Chondrocyte (in vitro differentiated cells): Measurements from ENCODE around the gene SH3RF1. TPM values are rescaled to one million over a fixed set of nuclear protein-coding genes. Genes with fewer than 3 reads are reported as not detected.

Experiments used
- DNase-seq: peaks from one replicate; pipeline ENCODE4 v3.0.0; 2021; ENCODE audit warnings: mixed read lengths, low spot score
- H3K27ac Mint-ChIP-seq: one replicate; pipeline ENCODE4 v1.8.0; 2021; ENCODE audit warnings: mild to moderate bottlenecking, moderate library complexity, mixed read lengths; ENCODE audit not compliant: unreplicated experiment
- H3K27me3 Mint-ChIP-seq: 2 replicates; pipeline ENCODE4 v1.8.0; 2021; ENCODE audit warnings: low read depth, mixed read lengths
- H3K36me3 Mint-ChIP-seq: 2 replicates; pipeline ENCODE4 v1.8.0; 2021; ENCODE audit warnings: low read depth, mixed read lengths
- H3K4me1 Mint-ChIP-seq: 2 replicates; pipeline ENCODE4 v1.8.0; 2021; ENCODE audit warnings: low read depth, mild to moderate bottlenecking, mixed read lengths
- H3K4me3 Mint-ChIP-seq: one replicate; pipeline ENCODE4 v1.8.0; 2021; ENCODE audit warnings: mild to moderate bottlenecking, moderate library complexity, mixed read lengths; ENCODE audit not compliant: unreplicated experiment
- H3K9me3 Mint-ChIP-seq: 2 replicates; pipeline ENCODE4 v1.8.0; 2021; ENCODE audit warnings: low read depth, mixed read lengths
- CTCF ChIP-seq: fragments of 200-600 bp; sonication (generic); IDR thresholded peaks from 2 replicates; pipeline ENCODE4 v1.5.0; 2021; ENCODE audit warnings: antibody characterized with exemption, mild to moderate bottlenecking, moderate library complexity
- total RNA-seq: library from RNA; stranded (reverse); gene quantifications from 3 replicates; pipeline ENCODE4 v1.2.1, GENCODE V29; 2021

Gene SH3RF1
- total RNA-seq, 1 donor from 2014 or later, result 25.2 TPM

GRCh38 chr4:169153481-169154087 lies 117.2 kb downstream of the SH3RF1 start:
- no peak overlapping the region for H3K27ac Mint-ChIP-seq
- DNase-seq, result no peak
- peaks cover 45% of the 10 kb centered on the region for H3K4me1 Mint-ChIP-seq
- no peaks in the 10 kb centered on the region for H3K9me3 Mint-ChIP-seq
- H3K4me3 Mint-ChIP-seq, result no peak overlapping the region
- peaks cover 13% of the 10 kb centered on the region for H3K36me3 Mint-ChIP-seq
- TF ChIP-seq CTCF, result no peak
- H3K27me3 Mint-ChIP-seq, result no peaks in the 10 kb centered on the region

- peaks cover 39% of the 10 kb centered on the region for H3K4me1 Mint-ChIP-seq
- no peak overlapping the region for H3K4me3 Mint-ChIP-seq
- H3K9me3 Mint-ChIP-seq, result no peaks in the 10 kb centered on the region
- H3K27me3 Mint-ChIP-seq, result no peaks in the 10 kb centered on the region
- H3K27ac Mint-ChIP-seq, result no peak overlapping the region
- H3K36me3 Mint-ChIP-seq, result peaks cover 13% of the 10 kb centered on the region
- peak; percentile 36 for TF ChIP-seq CTCF
- DNase-seq, result no peak
Measured at GRCh38 chr4:169152899-169153298, 117.9 kb downstream of the SH3RF1 start.

GRCh38 chr4:169152098-169152497 lies 118.7 kb downstream of the SH3RF1 start:
- H3K27ac Mint-ChIP-seq, result peak overlapping the region; percentile 88
- H3K36me3 Mint-ChIP-seq, result peaks cover 13% of the 10 kb centered on the region
- H3K27me3 Mint-ChIP-seq, result no peaks in the 10 kb centered on the region
- no peak overlapping the region for H3K4me3 Mint-ChIP-seq
- TF ChIP-seq CTCF, result no peak
- H3K9me3 Mint-ChIP-seq, result no peaks in the 10 kb centered on the region
- H3K4me1 Mint-ChIP-seq, result peaks cover 44% of the 10 kb centered on the region
- DNase-seq, result no peak

GRCh38 chr4:169151671-169152070 lies 119.1 kb downstream of the SH3RF1 start:
- H3K27me3 Mint-ChIP-seq, result no peaks in the 10 kb centered on the region
- peak overlapping the region; percentile 88 for H3K27ac Mint-ChIP-seq
- H3K9me3 Mint-ChIP-seq, result no peaks in the 10 kb centered on the region
- H3K4me3 Mint-ChIP-seq, result no peak overlapping the region
- TF ChIP-seq CTCF, result no peak
- H3K4me1 Mint-ChIP-seq, result peaks cover 44% of the 10 kb centered on the region
- H3K36me3 Mint-ChIP-seq, result peaks cover 13% of the 10 kb centered on the region
- no peak for DNase-seq

- no peak for TF ChIP-seq CTCF
- Mint-ChIP-seq H3K36me3 (peaks cover 13% of the 10 kb centered on the region), H3K4me1 (peaks cover 44% of the 10 kb centered on the region), H3K27me3 (no peaks in the 10 kb centered on the region), H3K27ac (peak overlapping the region; percentile 60), H3K9me3 (no peaks in the 10 kb centered on the region), H3K4me3 (no peak overlapping the region)
- no peak for DNase-seq
Measured at GRCh38 chr4:169150806-169151205, 120.0 kb downstream of the SH3RF1 start.
